HCT116 (cell line): ENCODE results near the gene MGAT4A. TPM values are rescaled to one million over a fixed set of nuclear protein-coding genes. Genes with fewer than 3 reads are reported as not detected.

Source experiments
- ATAC-seq: fragments of 200-7000 bp; cut with Tn5 transposase; 2 replicates; pipeline ENCODE4 v1.9.1; 2020; ENCODE audit warnings: mild to moderate bottlenecking, moderate library complexity
- BruUV-seq: library from RNA; stranded (reverse); fragments of 400-500 nt; replicated peaks from 2 replicates; lab custom pipeline; 2021; lab: Mats Ljungman, UMichigan
- CTCF ChIA-PET: fragments of 300-600 bp; sonication (Branson Sonifier 250); formaldehyde crosslinking; loops from one replicate; lab custom pipeline; 2021; ENCODE audit warnings: antibody characterized with exemption; lab: Charles Lee
- POLR2A ChIA-PET: fragments of 300-600, 350-600 bp; sonication (Branson Sonifier 250); formaldehyde crosslinking; loops from one replicate; lab custom pipeline; 2021; ENCODE audit warnings: antibody characterized with exemption; lab: Charles Lee
- RAD21 ChIA-PET, 2 experiments: fragments of 300-600 bp; sonication (Branson Sonifier 250); formaldehyde crosslinking; loops; one replicate each; lab custom pipeline; 2023; ENCODE audit warnings: low total read pairs in 2 of 2; ENCODE audit not compliant: uncharacterized antibody in 2 of 2, unreplicated experiment in 2 of 2, low non-redundant PET in 1 of 2; lab: Charles Lee
- DNase-seq: peaks from one replicate; pipeline ENCODE4 v3.0.0-alpha.2; 2010; ENCODE audit warnings: low read depth, low spot score
- H2AFZ ChIP-seq: fragments of 200-600 bp; shearing (Covaris generic), sonication (generic); 2 replicates; pipeline ENCODE4 v1.6.1; 2017; ENCODE audit warnings: low read depth, mixed run types, mixed read lengths, antibody characterized with exemption, low read length; ENCODE audit not compliant: poor library complexity, severe bottlenecking
- H3K27ac ChIP-seq: 2 replicates; pipeline ENCODE4 v1.5.1; 2012; ENCODE audit warnings: low read depth, low read length
- H3K27me3 ChIP-seq: fragments of 200-600 bp; sonication (generic); 2 replicates; pipeline ENCODE4 v1.6.1; 2016; ENCODE audit warnings: mixed run types, low read length, mixed read lengths; ENCODE audit not compliant: insufficient read depth
- H3K36me3 ChIP-seq, 2 experiments: fragments of 200-500 bp in 1 of 2; fragments of 200-600 bp in 1 of 2; sonication (Bioruptor generic) in 1 of 2; sonication (generic) in 1 of 2; 2 replicates each; pipeline versions ENCODE4 v1.5.1 to v1.6.1; 2014 to 2016; ENCODE audit warnings: low read length in 2 of 2, inconsistent platforms in 1 of 2, mixed read lengths in 1 of 2, mixed run types in 1 of 2; ENCODE audit not compliant: insufficient read depth in 2 of 2, control insufficient read depth in 1 of 2
- H3K4me1 ChIP-seq, 2 experiments: fragments of 200-600 bp in 1 of 2; sonication (generic) in 1 of 2; 2 replicates each; pipeline versions ENCODE4 v1.5.1 to v1.6.1; 2012 to 2017; ENCODE audit warnings: low read length in 2 of 2, inconsistent platforms in 1 of 2, mild to moderate bottlenecking in 1 of 2, mixed read lengths in 1 of 2, mixed run types in 1 of 2, moderate library complexity in 1 of 2; ENCODE audit not compliant: insufficient read depth in 2 of 2, control insufficient read depth in 1 of 2
- H3K4me2 ChIP-seq: fragments of 200-600 bp; sonication (generic); 2 replicates; pipeline ENCODE4 v1.6.1; 2017; ENCODE audit warnings: mixed run types, low read length, mixed read lengths
- H3K4me3 ChIP-seq, 2 experiments: fragments of 200-600 bp in 1 of 2; sonication (generic) in 1 of 2; replicated peaks in 1 of 2; 2 replicates each; pipeline ENCODE4 v1.5.1; 2011 to 2016; ENCODE audit warnings: low read length in 2 of 2, control low read depth in 1 of 2, low read depth in 1 of 2, mild to moderate bottlenecking in 1 of 2, mixed read lengths in 1 of 2, mixed run types in 1 of 2
- H3K79me2 ChIP-seq: fragments of 200-600 bp; sonication (generic); 2 replicates; pipeline ENCODE4 v1.6.1; 2017; ENCODE audit warnings: mild to moderate bottlenecking, mixed run types, low read length, moderate library complexity, mixed read lengths; ENCODE audit not compliant: insufficient read depth
- H3K9ac ChIP-seq: fragments of 200-600 bp; sonication (generic); 2 replicates; pipeline ENCODE4 v1.6.1; 2016; ENCODE audit warnings: low read length, mixed read lengths
- H3K9me2 ChIP-seq: fragments of 200-600 bp; sonication (generic), shearing (Covaris generic); 2 replicates; pipeline ENCODE4 v1.6.1; 2017; ENCODE audit warnings: mixed run types, mild to moderate bottlenecking, moderate library complexity; ENCODE audit not compliant: insufficient read depth
- H3K9me3 ChIP-seq, 2 experiments: fragments of 200-500 bp in 1 of 2; fragments of 200-600 bp in 1 of 2; sonication (Bioruptor generic) in 1 of 2; sonication (generic) in 1 of 2; 2 replicates each; pipeline ENCODE4 v1.6.1; 2014 to 2017; ENCODE audit warnings: low read length in 2 of 2, mixed read lengths in 2 of 2, inconsistent platforms in 1 of 2, low read depth in 1 of 2, mild to moderate bottlenecking in 1 of 2, mixed run types in 1 of 2, moderate library complexity in 1 of 2; ENCODE audit not compliant: control insufficient read depth in 1 of 2, insufficient read depth in 1 of 2
- H4K20me1 ChIP-seq: fragments of 200-600 bp; sonication (generic), shearing (Covaris generic); 2 replicates; pipeline ENCODE4 v1.6.1; 2017; ENCODE audit warnings: mixed run types, mild to moderate bottlenecking, moderate library complexity; ENCODE audit not compliant: insufficient read depth
- ATF3 ChIP-seq: IDR thresholded peaks from 2 replicates; pipeline ENCODE4 v1.6.1; 2012
- CBX3 ChIP-seq: IDR thresholded peaks from 2 replicates; pipeline ENCODE4 v1.6.1; 2012; ENCODE audit warnings: low read depth
- CEBPB ChIP-seq: IDR thresholded peaks from 2 replicates; pipeline ENCODE4 v1.6.1; 2012; ENCODE audit warnings: low read depth
- ELF1 ChIP-seq: IDR thresholded peaks from 2 replicates; pipeline ENCODE4 v1.6.1; 2012; ENCODE audit warnings: low read depth, borderline replicate concordance
- EZH2 ChIP-seq: fragments of 200-600 bp; sonication (generic); IDR thresholded peaks from 2 replicates; pipeline ENCODE4 v1.6.1; 2017; ENCODE audit warnings: antibody characterized with exemption, mixed run types
- EZH2phosphoT487 ChIP-seq: fragments of 200-600 bp; IDR thresholded peaks from 2 replicates; pipeline ENCODE4 v1.6.1; 2018; ENCODE audit warnings: antibody characterized with exemption, borderline replicate concordance
- POLR2A ChIP-seq: IDR thresholded peaks from 2 replicates; pipeline ENCODE4 v1.7.0; 2011; ENCODE audit warnings: borderline replicate concordance; ENCODE audit not compliant: insufficient read depth, insufficient read length; ENCODE audit errors: extremely low read depth
- POLR2AphosphoS5 ChIP-seq: IDR thresholded peaks from 2 replicates; pipeline ENCODE4 v1.6.1; 2011; ENCODE audit warnings: mild to moderate bottlenecking, low read depth, low read length, moderate library complexity
- RAD21 ChIP-seq: IDR thresholded peaks from 2 replicates; pipeline ENCODE4 v1.6.1; 2012; ENCODE audit warnings: low read depth, mild to moderate bottlenecking
- TCF7L2 ChIP-seq: IDR thresholded peaks from 2 replicates; pipeline ENCODE4 v1.7.0; 2011; ENCODE audit warnings: borderline replicate concordance, inconsistent platforms; ENCODE audit not compliant: insufficient read depth, insufficient read length; ENCODE audit errors: extremely low read depth
- YY1 ChIP-seq: IDR thresholded peaks from 2 replicates; pipeline ENCODE4 v1.6.1; 2011; ENCODE audit warnings: low read length, low read depth, moderate library complexity, mild to moderate bottlenecking; ENCODE audit not compliant: insufficient replicate concordance; ENCODE audit errors: extremely low read depth
- intact Hi-C: fragments of 100-400 bp; cut with micrococcal nuclease; formaldehyde crosslinking; loops from 2 replicates; pipeline ENCODE4 v1.10.0; 2022
- total RNA-seq: library from RNA; stranded (reverse); gene quantifications from one replicate; pipeline ENCODE4 v1.2.1, GENCODE V29; 2021; ENCODE audit not compliant: unreplicated experiment

The MGAT4A gene
- total RNA-seq, 1 experiment from 2014 or later, result 10.2 TPM

- no peaks in the 10 kb centered on the region for H3K27me3 ChIP-seq
- DNase-seq (no peak), ATAC-seq (no peak)
- H3K9ac ChIP-seq, result no peak overlapping the region
- H3K79me2 ChIP-seq, result no peaks in the 10 kb centered on the region
- no peaks in the 10 kb centered on the region for H3K9me3 ChIP-seq
- no peaks in the 10 kb centered on the region for H3K36me3 ChIP-seq
- TF ChIP-seq EZH2 (no peak), POLR2A (no peak), ELF1 (no peak), RAD21 (no peak), YY1 (no peak), CEBPB (no peak), CBX3 (no peak), POLR2AphosphoS5 (no peak)
- no peak overlapping the region for H3K4me3 ChIP-seq
- H3K4me2 ChIP-seq, result no peak overlapping the region
- no peak overlapping the region for H2AFZ ChIP-seq
- no TSS peak for BruUV-seq
- ChIA-PET RAD21 (no interaction called here), CTCF (no interaction called here), POLR2A (no interaction called here)
- no peak overlapping the region for H3K27ac ChIP-seq
- H3K4me1 ChIP-seq, result peaks cover 0 to 11% of the 10 kb centered on the region in 2 experiments; a peak in 2 of 4 replicates
- no peaks in the 10 kb centered on the region for H3K9me2 ChIP-seq
- intact Hi-C loops, result loop anchor here (2.0 kb wide), 1 partner anchor 29 kb away; the partner anchor contains the start of gene MGAT4A
- H4K20me1 ChIP-seq, result no peaks in the 10 kb centered on the region
Measured at GRCh38 chr2:98759827-98760625, 29.1 kb upstream of the MGAT4A start.

GRCh38 chr2:98759338-98759737, 28.4 kb upstream of the MGAT4A start:
- H3K4me2 ChIP-seq, result no peak overlapping the region
- TF ChIP-seq TCF7L2 (no peak), ATF3 (no peak), EZH2phosphoT487 (no peak)
- intact Hi-C loops, result loop anchor here (2.0 kb wide), 1 partner anchor 29 kb away; the partner anchor contains the start of gene MGAT4A
- H2AFZ ChIP-seq, result no peak overlapping the region
- H3K36me3 ChIP-seq, result no peaks in the 10 kb centered on the region
- no peaks in the 10 kb centered on the region for H3K27me3 ChIP-seq
- H3K79me2 ChIP-seq, result no peaks in the 10 kb centered on the region
- DNase-seq, result no peak
- ChIA-PET POLR2A (no interaction called here), RAD21 (no interaction called here), CTCF (no interaction called here)
- no TSS peak for BruUV-seq
- H3K9ac ChIP-seq, result no peak overlapping the region
- H4K20me1 ChIP-seq, result no peaks in the 10 kb centered on the region
- no peaks in the 10 kb centered on the region for H3K9me2 ChIP-seq
- peaks cover 0 to 11% of the 10 kb centered on the region in 2 experiments; a peak in 2 of 4 replicates for H3K4me1 ChIP-seq
- H3K27ac ChIP-seq, result no peak overlapping the region
- ATAC-seq, result no peak
- H3K4me3 ChIP-seq, result no peak overlapping the region
- H3K9me3 ChIP-seq, result no peaks in the 10 kb centered on the region
